ENCODE data around the gene TNFRSF19.

DNA sequence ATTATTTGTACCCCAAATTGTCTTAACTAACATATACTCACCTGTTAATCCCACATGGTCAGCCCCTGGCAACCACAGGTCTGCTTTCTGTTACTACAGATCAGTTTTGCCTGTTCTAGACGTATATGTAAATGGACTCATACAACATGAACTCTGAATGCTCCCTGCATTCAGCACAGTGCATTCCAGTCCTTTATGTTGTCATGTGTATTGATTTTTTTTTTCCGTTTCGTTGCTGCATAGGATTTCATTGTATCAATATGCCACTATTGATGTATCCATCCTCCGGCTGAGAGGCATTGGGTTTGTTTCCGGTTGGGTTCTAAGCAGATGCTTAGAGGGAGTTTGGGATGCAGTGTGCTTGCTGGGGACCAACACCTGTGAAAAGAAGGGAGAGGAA is 36.1 kb upstream of the TNFRSF19 start:
- TF ChIP-seq EZH2 (IDR thresholded peaks at IDR 0.05; ENCODE audit: borderline replicate concordance) (no peak), EZH2phosphoT487 (IDR thresholded peaks at IDR 0.05; ENCODE audit: low read depth, severe bottlenecking, unreplicated experiment) (no peak)
- TF ChIP-seq, protein P1, sequence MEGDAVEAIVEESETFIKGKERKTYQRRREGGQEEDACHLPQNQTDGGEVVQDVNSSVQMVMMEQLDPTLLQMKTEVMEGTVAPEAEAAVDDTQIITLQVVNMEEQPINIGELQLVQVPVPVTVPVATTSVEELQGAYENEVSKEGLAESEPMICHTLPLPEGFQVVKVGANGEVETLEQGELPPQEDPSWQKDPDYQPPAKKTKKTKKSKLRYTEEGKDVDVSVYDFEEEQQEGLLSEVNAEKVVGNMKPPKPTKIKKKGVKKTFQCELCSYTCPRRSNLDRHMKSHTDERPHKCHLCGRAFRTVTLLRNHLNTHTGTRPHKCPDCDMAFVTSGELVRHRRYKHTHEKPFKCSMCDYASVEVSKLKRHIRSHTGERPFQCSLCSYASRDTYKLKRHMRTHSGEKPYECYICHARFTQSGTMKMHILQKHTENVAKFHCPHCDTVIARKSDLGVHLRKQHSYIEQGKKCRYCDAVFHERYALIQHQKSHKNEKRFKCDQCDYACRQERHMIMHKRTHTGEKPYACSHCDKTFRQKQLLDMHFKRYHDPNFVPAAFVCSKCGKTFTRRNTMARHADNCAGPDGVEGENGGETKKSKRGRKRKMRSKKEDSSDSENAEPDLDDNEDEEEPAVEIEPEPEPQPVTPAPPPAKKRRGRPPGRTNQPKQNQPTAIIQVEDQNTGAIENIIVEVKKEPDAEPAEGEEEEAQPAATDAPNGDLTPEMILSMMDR (IDR thresholded peaks at IDR 0.05; ENCODE audit: poor library complexity), result no peak
